Activated T-helper 1 cell treated with anti-CD3 and anti-CD28 coated beads, Interleukin-12 subunit alpha, Interleukin-12 subunit beta, Interleukin-2, Interleukin-4 antibody, amounts not matched to agents 30 ng/mL and 10 ng/mL and 1 ng/mL, durations not matched to agents 14 hours and 24 hours and 36 hours (primary cell): Measurements from ENCODE around the gene ZNF747. TPM values are rescaled to one million over a fixed set of nuclear protein-coding genes. Genes with fewer than 3 reads are reported as not detected.
A peak's percentile ranks its signal among the peaks of the same experiment; 100 is the strongest.
"Not testable (repeated sequence)": the region's sequence is repeated elsewhere in the genome, so short reads cannot be mapped to it uniquely, and the experiment has no call there.

Experiments used
- DNase-seq: peaks from one replicate; pipeline ENCODE4 v3.0.0; 2021; ENCODE audit warnings: low spot score
- H3K27ac Mint-ChIP-seq: one replicate; pipeline ENCODE4 v1.8.0; 2021; ENCODE audit warnings: mild to moderate bottlenecking, mixed read lengths
- H3K27me3 Mint-ChIP-seq: one replicate; pipeline ENCODE4 v1.8.0; 2022; ENCODE audit warnings: mild to moderate bottlenecking, moderate library complexity, mixed read lengths; ENCODE audit not compliant: insufficient read depth
- H3K36me3 Mint-ChIP-seq: one replicate; pipeline ENCODE4 v1.8.0; 2021; ENCODE audit warnings: low read depth, mixed read lengths
- H3K4me1 Mint-ChIP-seq: one replicate; pipeline ENCODE4 v1.8.0; 2021; ENCODE audit warnings: low read depth, mixed read lengths
- H3K4me3 Mint-ChIP-seq: one replicate; pipeline ENCODE4 v1.8.0; 2021; ENCODE audit warnings: mild to moderate bottlenecking, moderate library complexity, mixed read lengths
- H3K9me3 Mint-ChIP-seq: one replicate; pipeline ENCODE4 v1.8.0; 2021; ENCODE audit warnings: mixed read lengths
- intact Hi-C: fragments of 100-400 bp; cut with micrococcal nuclease; formaldehyde crosslinking; loops from one replicate; pipeline ENCODE4 v1.15.1; 2024
- total RNA-seq: library from RNA; stranded (reverse); gene quantifications from 2 replicates; pipeline ENCODE4 v1.2.3, GENCODE V29; 2022

Gene ZNF747
- total RNA-seq, 1 donor from 2014 or later, result 13.8 TPM

DNA sequence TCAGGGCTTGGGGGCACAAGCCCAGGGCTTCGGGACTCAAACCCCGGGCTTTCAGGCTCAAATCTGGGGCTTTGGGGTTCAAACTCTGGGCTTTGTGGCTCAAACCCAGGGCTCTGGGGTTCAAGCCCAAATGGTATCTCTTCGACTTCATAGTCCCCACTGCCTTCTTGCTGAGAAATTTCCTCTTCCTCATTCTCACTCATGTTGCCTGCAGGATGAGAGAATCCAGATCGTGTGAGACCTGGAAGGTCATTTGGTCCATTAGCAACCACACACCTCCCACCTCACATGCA lies 8.9 kb downstream of the ZNF747 start:
- DNase-seq, result no peak
- Mint-ChIP-seq H3K4me1 (peaks cover 39% of the 10 kb centered on the region), H3K36me3 (peaks cover 14% of the 10 kb centered on the region), H3K27me3 (no peaks in the 10 kb centered on the region), H3K4me3 (peak overlapping the region; percentile 85), H3K9me3 (no peaks in the 10 kb centered on the region), H3K27ac (no peak overlapping the region)
- intact Hi-C loops, result loop anchor here (2.0 to 5.0 kb wide), 3 partner anchors 62 to 173 kb away; partner anchors contain the start of genes SRCAP and ZNF785

DNA sequence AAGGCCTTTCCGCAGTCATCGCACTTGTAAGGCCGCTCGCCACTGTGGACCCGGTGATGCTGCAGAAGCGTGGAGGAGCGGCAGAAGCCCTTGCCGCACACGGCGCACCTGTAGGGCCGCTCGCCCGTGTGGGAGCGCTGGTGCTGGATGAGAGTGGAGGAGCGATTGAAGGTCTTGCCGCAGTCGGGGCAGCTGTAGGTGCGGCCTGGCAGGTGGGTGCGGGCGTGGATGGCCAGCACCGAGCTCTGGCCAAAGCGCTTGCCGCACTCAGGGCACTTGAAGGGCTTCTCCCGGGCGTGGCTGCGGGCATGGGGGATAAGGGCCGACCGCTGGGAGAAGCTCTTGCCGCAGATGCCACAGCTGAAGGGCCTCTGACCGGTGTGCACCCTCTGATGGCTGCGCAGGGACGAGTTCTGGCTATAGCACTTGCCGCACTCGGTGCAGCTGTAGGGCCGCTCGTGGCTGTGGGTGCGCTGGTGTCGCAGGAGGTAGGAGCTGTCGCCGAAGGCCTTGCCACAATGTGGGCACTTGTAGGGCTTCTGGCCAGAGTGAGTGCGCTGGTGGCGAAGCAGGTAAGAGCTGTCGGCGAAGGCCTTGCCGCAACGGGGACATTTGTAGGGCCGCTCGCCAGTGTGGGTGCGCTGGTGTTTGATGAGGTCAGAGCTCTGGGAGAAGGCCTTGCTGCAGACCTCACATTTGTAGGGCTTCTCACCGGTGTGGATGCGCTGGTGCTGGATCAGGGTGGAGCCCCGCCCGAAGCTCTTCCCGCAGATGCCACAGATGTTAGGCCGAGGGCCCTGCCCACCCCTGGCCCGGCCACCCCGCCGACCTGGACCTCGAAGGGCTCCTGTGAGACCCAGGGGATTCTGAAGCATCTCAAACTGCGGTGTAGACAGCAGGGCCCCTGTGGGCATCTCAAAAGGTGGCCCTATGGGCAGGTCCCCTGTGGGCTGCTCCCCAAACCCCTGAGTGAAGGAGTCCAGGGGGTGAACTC lies 9.8 kb downstream of the ZNF747 start:
- peaks cover 30% of the 10 kb centered on the region for H3K4me1 Mint-ChIP-seq
- no peak for DNase-seq
- no peaks in the 10 kb centered on the region for H3K27me3 Mint-ChIP-seq
- H3K4me3 Mint-ChIP-seq, result peak overlapping the region; percentile 56
- H3K36me3 Mint-ChIP-seq, result peaks cover 17% of the 10 kb centered on the region
- H3K9me3 Mint-ChIP-seq, result no peaks in the 10 kb centered on the region
- intact Hi-C loops, result loop anchor here (5.0 kb wide), 1 partner anchor 62 kb away; the partner anchor contains the start of gene ZNF785
- H3K27ac Mint-ChIP-seq, result no peak overlapping the region

DNA sequence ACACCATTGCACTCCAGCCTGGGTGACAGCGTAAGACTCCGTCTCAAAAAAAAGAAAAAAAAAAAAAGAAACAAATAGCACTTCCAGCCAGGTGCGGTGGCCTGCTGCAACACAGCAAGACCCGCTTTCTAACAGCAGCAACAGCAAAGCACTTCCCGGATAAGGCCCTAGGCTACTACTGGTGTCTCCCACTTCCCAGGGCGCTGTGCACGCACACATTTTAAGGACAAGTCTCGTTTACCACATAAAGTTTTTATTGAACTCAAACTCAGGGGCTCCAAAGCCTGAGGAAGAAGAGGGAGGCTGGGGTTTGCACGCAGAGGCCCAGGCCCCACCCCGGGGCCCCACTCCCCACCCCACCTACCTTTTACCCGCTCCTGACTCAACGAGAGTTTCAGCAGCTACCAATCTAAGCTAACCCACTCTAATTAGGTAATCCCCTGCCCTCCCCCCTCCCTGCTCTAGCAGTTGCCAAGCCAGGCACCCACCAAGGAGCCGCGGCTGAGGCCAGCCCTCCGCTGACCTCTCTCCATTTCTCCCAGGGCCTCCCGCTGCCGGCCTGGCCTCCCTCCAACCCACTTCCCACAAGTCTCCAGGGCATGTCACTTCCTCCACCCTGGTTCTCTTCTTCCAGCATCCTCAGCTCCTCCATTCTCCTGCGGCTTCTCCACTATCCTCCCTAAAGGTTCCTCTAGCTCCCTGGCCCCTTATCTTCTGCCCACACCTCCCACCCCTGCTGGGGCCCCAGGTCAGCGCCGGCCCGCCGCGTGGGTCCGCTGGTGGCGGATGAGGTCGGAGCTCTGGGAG lies 10.7 kb downstream of the ZNF747 start:
- H3K36me3 Mint-ChIP-seq, result peaks cover 26% of the 10 kb centered on the region
- H3K27ac Mint-ChIP-seq, result no peak overlapping the region
- no peak overlapping the region for H3K4me3 Mint-ChIP-seq
- H3K27me3 Mint-ChIP-seq, result no peaks in the 10 kb centered on the region
- H3K4me1 Mint-ChIP-seq, result peaks cover 25% of the 10 kb centered on the region
- no peaks in the 10 kb centered on the region for H3K9me3 Mint-ChIP-seq
- intact Hi-C loops, result no loop called here
- no peak for DNase-seq

DNA sequence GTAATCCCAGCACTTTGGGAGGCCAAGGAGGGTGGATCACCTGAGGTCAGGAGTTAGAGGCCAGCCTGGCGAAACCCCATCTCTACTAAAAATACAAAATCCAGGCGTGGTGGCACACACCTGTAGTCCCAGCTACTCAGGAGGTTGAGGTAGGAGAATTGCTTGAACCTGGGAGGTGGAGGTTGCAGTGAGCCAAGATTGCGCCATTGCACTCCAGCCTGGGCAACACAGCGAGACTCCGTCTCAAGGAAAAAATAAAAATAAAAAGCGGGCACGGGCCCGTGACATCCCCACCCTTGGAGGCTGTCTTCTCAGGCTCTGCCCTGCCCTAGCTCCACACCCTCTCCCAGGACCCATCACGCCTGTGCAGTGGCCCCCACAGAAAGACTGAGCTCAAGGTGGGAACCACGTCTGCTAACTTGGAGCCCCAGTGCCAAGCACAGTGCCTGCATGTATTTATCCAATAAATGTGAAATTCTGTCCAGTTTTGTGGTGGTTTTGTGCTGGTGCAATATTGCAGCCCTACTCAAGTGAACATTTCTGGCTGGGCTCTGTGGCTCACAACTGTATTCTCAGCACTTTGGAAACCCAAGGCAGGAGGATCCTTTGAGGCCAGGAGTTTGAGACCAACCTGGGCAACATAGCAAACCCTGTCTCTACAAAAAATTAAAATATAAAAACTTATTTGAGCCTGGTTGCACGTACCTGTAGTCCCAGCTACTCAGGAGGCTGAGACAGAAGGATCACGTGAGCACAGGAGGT lies 11.8 kb downstream of the ZNF747 start:
- H3K36me3 Mint-ChIP-seq, result peaks cover 32% of the 10 kb centered on the region
- H3K9me3 Mint-ChIP-seq, intact Hi-C loops: not testable (repeated sequence)

DNA sequence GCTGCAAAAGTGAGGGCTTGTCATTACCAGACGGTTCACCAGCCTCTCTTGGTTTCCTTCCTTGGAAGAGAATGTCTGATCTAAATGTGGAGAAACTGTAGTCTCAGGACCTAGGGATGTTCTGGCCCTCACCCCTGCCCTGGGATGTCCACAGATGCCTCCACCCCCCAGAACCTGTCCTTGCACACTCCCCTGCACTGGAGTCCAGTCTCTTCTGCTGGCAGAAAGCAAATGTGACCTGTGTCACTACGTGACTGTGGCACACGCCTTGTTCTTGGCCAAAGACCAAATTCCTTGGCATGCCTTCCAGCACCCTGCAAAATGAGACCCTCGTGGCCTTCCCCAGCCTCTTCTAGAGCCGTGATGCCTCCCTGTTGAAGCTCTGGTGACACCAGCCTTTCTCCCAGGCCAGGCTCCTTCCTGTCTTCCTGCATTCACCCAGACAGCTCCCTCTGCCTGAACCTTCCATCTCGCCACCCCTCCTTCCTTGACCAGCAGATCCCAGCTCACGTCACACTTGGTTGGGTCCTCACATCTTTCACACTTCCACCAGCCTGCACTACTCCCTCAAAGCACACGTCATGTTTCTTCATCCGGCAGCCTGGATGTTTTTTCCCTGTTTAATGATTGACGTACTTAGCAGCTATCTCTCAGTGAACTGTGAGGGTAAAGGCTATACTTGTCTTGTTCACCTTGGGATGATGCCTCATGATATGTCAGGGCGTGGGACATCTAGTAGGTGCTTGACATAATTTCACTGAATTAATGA lies 12.6 kb downstream of the ZNF747 start:
- H3K4me1 Mint-ChIP-seq, result peaks cover 9% of the 10 kb centered on the region
- H3K27me3 Mint-ChIP-seq, result no peaks in the 10 kb centered on the region
- intact Hi-C loops, result no loop called here
- peak overlapping the region; percentile 36 for H3K27ac Mint-ChIP-seq
- no peak for DNase-seq
- peaks cover 40% of the 10 kb centered on the region for H3K36me3 Mint-ChIP-seq
- H3K4me3 Mint-ChIP-seq, result no peak overlapping the region
- no peaks in the 10 kb centered on the region for H3K9me3 Mint-ChIP-seq

More for the DNA sequence above, 11.8 kb downstream of the ZNF747 start:
- not testable (repeated sequence) for H3K4me3 Mint-ChIP-seq, H3K27me3 Mint-ChIP-seq, DNase-seq
- H3K27ac Mint-ChIP-seq, result peak overlapping the region; percentile 36
- H3K4me1 Mint-ChIP-seq, result peaks cover 16% of the 10 kb centered on the region

DNA sequence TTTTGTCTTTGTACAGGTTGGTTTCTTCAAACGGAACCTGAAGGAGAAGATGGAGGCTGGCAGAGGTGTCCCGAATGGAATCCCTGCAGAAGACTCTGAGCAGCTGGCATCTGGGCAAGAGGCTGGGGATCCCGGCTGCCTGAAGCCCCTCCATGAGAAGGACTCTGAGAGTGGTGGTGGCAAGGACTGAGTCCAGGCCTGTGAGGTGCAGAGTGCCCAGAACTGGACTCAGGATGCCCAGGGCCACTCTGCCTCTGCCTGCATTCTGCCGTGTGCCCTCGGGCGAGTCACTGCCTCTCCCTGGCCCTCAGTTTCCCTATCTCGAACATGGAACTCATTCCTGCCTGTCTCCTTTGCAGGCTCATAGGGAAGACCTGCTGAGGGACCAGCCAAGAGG lies 13.2 kb downstream of the ZNF747 start:
- Mint-ChIP-seq H3K4me3 (no peak overlapping the region), H3K36me3 (peaks cover 42% of the 10 kb centered on the region)

DNA sequence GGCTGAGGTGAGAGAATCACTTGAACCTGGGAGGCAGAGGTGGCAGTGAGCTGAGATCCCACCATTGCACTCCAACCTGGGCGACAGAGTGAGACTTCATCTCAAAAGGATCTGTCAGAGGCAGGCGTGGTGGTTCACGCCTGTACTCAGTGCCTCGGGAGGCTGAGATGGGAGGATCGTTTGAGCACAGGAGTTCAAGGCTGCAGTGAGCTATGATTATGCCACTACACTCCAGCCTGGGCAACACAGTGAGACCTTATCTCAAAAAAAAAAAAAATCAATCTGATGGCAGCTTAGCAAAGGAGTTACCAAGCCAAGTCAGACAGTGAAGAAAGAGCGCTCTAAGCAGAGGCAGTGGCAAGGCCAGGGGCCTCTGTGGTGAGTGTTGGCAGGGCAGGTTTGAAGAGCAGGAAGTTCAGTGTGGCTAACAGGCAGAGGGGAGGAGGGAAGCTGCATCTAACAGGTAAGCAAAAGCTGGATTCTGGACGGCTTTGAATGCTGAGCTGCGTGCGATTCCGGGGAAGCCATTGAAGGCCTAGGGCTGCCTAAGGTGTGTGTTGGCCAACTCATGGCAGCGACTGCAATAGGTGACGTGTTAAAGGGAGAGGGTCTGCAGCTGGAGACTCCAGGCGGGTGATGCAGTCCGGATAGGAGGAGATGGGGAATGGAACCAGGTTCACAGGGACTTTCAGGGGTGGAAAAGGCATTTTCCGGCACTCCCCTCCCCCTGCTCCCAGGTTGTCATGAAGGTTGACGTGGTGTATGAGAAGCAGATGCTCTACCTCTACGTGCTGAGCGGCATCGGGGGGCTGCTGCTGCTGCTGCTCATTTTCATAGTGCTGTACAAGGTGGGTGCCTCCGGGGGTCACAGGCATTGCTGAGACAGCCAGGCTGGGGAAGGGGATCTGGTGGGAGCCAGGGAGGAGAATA lies 15.3 kb downstream of the ZNF747 start:
- Mint-ChIP-seq H3K36me3 (peaks cover 50% of the 10 kb centered on the region), H3K4me3 (no peak overlapping the region), H3K4me1 (peaks cover 4% of the 10 kb centered on the region), H3K27me3 (no peaks in the 10 kb centered on the region), H3K9me3 (no peaks in the 10 kb centered on the region), H3K27ac (peak overlapping the region; percentile 50)
- intact Hi-C loops, result no loop called here
- no peak for DNase-seq

More for the DNA sequence above, 13.2 kb downstream of the ZNF747 start:
- peaks cover 9% of the 10 kb centered on the region for H3K4me1 Mint-ChIP-seq
- no peak overlapping the region for H3K27ac Mint-ChIP-seq
- no peaks in the 10 kb centered on the region for H3K9me3 Mint-ChIP-seq
- DNase-seq, result no peak
- intact Hi-C loops, result no loop called here
- H3K27me3 Mint-ChIP-seq, result no peaks in the 10 kb centered on the region

DNA sequence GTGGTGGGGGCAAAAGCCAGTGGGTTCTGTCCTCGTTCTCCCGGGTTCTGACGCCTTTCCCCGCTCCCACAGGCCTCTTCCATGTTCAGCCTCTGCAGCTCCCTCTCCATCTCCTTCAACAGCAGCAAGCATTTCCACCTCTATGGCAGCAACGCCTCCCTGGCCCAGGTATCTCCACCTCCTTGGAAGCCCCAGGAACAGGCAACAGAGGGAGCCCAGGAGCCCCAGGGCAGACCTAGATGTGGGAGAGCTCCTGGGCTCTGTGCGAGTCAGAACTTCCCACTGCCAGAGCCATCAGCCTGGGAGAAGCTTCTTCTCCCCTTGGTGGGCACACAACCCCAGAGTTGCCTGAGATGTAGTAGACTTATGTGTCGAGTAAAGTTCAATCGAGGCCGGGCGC lies 16.1 kb downstream of the ZNF747 start:
- Mint-ChIP-seq H3K4me3 (no peak overlapping the region), H3K27ac (peak overlapping the region; percentile 31), H3K27me3 (no peaks in the 10 kb centered on the region), H3K9me3 (no peaks in the 10 kb centered on the region), H3K4me1 (peaks cover 4% of the 10 kb centered on the region), H3K36me3 (peaks cover 54% of the 10 kb centered on the region)
- DNase-seq, result no peak
- intact Hi-C loops, result no loop called here

DNA sequence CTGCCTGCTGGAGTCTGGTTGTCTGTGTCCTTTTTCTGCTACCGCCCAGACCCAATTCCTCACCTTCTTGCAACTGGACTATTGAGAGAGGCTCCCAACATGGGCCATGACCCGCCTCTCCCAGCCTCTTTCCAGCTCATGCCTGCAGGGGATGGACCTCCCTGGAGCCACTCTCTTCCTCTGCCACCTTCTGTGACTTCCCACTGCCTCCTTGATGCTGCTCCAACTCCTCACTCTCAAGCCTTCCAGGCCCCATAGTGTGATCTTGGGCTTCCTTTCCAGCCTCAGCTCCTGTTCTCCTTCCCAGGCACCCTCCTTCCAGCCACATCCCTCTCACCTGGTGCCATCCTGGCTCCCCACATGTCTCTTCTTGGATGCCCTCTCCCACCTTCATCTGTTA lies 19.4 kb downstream of the ZNF747 start:
- DNase-seq, result no peak
- intact Hi-C loops, result no loop called here
- no peaks in the 10 kb centered on the region for H3K9me3 Mint-ChIP-seq
- no peak overlapping the region for H3K4me3 Mint-ChIP-seq
- peak overlapping the region; percentile 13 for H3K27ac Mint-ChIP-seq
- H3K4me1 Mint-ChIP-seq, result peaks cover 7% of the 10 kb centered on the region
- H3K27me3 Mint-ChIP-seq, result no peaks in the 10 kb centered on the region
- H3K36me3 Mint-ChIP-seq, result peaks cover 71% of the 10 kb centered on the region

DNA sequence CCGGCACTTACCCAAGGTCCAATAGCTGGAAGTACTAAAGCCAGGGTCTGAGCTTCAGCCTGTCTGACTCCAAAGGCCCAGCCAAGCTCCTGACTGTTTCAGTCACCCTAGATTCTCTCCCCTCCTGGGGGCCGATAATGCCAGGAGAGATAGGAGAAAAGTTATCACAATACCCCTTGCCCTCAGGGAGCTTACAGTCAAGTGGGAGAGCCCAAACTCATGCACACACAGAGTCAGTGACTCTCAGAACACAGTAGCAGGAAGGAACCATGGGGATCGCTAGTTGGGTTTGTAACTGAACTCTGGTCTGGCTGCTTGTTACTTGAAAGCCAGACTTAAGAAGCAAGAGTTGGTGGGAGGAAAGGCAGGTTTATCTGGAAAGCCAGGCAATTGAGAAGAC lies 23.1 kb downstream of the ZNF747 start:
- Mint-ChIP-seq H3K27ac (peak overlapping the region; percentile 9), H3K9me3 (no peaks in the 10 kb centered on the region), H3K27me3 (no peaks in the 10 kb centered on the region), H3K4me3 (no peak overlapping the region), H3K36me3 (peaks cover 62% of the 10 kb centered on the region), H3K4me1 (peaks cover 7% of the 10 kb centered on the region)
- no peak for DNase-seq
- intact Hi-C loops, result loop anchor here (5.0 kb wide), 1 partner anchor 34 kb away; no protein-coding TSS in a partner anchor

DNA sequence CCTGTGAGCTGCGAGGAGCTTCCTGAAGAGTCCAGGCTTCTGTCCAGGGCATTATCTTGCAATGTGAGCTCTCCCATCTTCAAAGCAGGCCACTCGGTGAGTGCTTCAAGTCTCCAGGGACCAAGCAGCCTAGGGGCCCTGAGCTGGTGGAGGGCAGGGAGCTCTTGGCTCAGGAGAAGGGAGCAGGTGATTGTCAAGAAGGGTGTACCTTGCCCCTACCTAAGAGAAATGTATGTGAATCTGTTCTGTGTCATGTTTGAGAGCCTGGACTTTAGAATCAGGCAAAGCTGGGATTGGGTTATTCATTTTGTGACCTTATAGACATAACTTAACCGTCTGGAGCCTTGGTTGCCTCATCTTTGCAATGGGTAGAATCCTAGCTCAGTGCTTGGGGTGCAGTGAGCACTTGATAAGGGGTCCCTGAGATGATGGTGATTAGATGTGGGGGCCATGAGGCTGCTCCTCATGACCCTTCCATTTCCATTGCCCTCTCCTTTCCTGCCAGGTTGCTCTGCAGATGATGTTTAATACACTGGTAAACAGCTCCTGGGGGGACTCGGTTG lies 24.2 kb downstream of the ZNF747 start:
- Mint-ChIP-seq H3K27ac (peak overlapping the region; percentile 34), H3K36me3 (peaks cover 59% of the 10 kb centered on the region)

More for the DNA sequence above, 24.2 kb downstream of the ZNF747 start:
- H3K27me3 Mint-ChIP-seq, result no peaks in the 10 kb centered on the region
- no peak overlapping the region for H3K4me3 Mint-ChIP-seq
- no peak for DNase-seq
- no peaks in the 10 kb centered on the region for H3K9me3 Mint-ChIP-seq
- peaks cover 7% of the 10 kb centered on the region for H3K4me1 Mint-ChIP-seq
- intact Hi-C loops, result loop anchor here (5.0 kb wide), 1 partner anchor 33 kb away; no protein-coding TSS in a partner anchor
